Measurements from ENCODE around the gene SMIM35. TPM values are rescaled to one million over a fixed set of nuclear protein-coding genes. Genes with fewer than 3 reads are reported as not detected.
A peak's percentile ranks its signal among the peaks of the same experiment; 100 is the strongest.

SMIM35 gene
- total RNA-seq, 1 experiment from 2014 or later, result not detected

- no peak for TF ChIP-seq EZH2phosphoT487 (IDR thresholded peaks at IDR 0.05; ENCODE audit: borderline replicate concordance, low read length)
- TF ChIP-seq, protein P1, sequence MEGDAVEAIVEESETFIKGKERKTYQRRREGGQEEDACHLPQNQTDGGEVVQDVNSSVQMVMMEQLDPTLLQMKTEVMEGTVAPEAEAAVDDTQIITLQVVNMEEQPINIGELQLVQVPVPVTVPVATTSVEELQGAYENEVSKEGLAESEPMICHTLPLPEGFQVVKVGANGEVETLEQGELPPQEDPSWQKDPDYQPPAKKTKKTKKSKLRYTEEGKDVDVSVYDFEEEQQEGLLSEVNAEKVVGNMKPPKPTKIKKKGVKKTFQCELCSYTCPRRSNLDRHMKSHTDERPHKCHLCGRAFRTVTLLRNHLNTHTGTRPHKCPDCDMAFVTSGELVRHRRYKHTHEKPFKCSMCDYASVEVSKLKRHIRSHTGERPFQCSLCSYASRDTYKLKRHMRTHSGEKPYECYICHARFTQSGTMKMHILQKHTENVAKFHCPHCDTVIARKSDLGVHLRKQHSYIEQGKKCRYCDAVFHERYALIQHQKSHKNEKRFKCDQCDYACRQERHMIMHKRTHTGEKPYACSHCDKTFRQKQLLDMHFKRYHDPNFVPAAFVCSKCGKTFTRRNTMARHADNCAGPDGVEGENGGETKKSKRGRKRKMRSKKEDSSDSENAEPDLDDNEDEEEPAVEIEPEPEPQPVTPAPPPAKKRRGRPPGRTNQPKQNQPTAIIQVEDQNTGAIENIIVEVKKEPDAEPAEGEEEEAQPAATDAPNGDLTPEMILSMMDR (conservative IDR thresholded peaks at IDR 0.05; ENCODE audit: low read depth, low read length), result no peak
- TF ChIP-seq EZH2 (IDR thresholded peaks at IDR 0.05; ENCODE audit: low read length, unreplicated experiment), result no peak
- no peak overlapping the region for H3K27ac ChIP-seq (ENCODE audit: low read length)
- CTCF ChIA-PET, result no interaction called here
These were observed 116.3 kb downstream of the SMIM35 start for GRCh38 chr11:117970400-117971024.

DNA sequence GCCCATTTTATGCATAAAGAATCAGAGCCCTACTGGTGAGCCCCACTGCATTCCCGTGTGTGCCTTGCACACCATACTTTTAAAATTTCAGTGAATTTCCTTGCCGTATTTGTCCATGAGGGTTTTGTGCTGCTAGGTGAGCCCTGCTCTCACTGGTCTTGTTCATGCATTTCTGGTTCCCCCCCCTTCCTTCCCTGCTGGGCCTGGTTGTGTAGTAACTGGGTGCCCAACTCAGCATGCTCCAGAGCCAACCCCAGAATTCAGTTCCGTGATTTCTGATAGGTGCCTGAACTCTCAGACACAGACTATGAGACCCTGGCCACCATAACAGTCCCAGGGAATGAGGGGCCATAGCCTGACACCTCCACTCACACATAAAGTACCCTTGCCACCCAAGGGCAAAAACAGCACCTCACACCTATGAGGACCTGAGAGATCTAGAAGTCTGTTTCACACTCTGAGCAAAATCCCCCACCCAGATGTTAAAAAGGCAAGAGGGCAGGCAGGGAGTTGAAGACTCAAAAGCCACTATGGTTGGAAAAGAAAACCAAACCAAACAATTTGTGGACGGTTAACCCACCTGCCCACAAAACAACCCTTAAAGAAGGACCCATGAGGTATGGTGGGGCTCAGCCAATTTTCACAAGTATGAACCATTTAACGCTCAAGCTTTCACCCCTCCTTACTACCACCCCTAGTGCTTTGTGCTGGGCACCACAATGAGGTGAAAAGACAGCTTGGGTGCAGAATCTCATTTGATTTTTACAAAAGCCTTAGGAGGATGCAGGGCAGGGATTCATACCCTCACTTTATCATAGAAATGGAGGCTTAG lies 117.4 kb downstream of the SMIM35 start:
- no peak overlapping the region for H3K27ac ChIP-seq (ENCODE audit: low read length)
- H3K4me2 ChIP-seq (ENCODE audit: low read length), result no peak overlapping the region

More at GRCh38 chr11:117970400-117971024, 116.3 kb downstream of the SMIM35 start:
- peak; percentile 46 for DNase-seq
- no peaks in the 10 kb centered on the region for H3F3A ChIP-seq (ENCODE audit: low read length, unreplicated experiment)
- BruUV-seq (replicated peaks), result no TSS peak
- no peaks in the 10 kb centered on the region for H3K9me2 ChIP-seq (replicated peaks; ENCODE audit: low read length)
- no peaks in the 10 kb centered on the region for H3K36me3 ChIP-seq (ENCODE audit: low read depth, low read length)
- H4K20me1 ChIP-seq (ENCODE audit: low read length), result no peaks in the 10 kb centered on the region
- peak; percentile 22; the same call in 1 of the 2 replicates for ATAC-seq
- H3K9me3 ChIP-seq (ENCODE audit: low read length), result no peaks in the 10 kb centered on the region
- intact Hi-C loops (cut with micrococcal nuclease), result no loop called here
- H3K4me2 ChIP-seq (ENCODE audit: low read length), result no peak overlapping the region
- no peak overlapping the region for H2AFZ ChIP-seq (ENCODE audit: low read length)
- H3K9ac ChIP-seq (ENCODE audit: low read length), result no peak overlapping the region
- POLR2A ChIA-PET (ENCODE audit: unreplicated experiment), result no interaction called here
- no peaks in the 10 kb centered on the region; the same call in 1 of the 2 replicates for H3K4me1 ChIP-seq (ENCODE audit: insufficient read depth, low read length)
- H3K4me3 ChIP-seq (ENCODE audit: low read length), result no peak overlapping the region
- H3K27me3 ChIP-seq (ENCODE audit: low read length), result peaks cover 67% of the 10 kb centered on the region
- H3K79me2 ChIP-seq (ENCODE audit: low read length), result no peaks in the 10 kb centered on the region

More for the DNA sequence above, 117.4 kb downstream of the SMIM35 start:
- Histone ChIP-seq H3K9ac (ENCODE audit: low read length) (no peak overlapping the region), H4K20me1 (ENCODE audit: low read length) (no peaks in the 10 kb centered on the region), H3K9me2 (replicated peaks; ENCODE audit: low read length) (no peaks in the 10 kb centered on the region), H3K79me2 (ENCODE audit: low read length) (no peaks in the 10 kb centered on the region), H3K4me1 (ENCODE audit: insufficient read depth, low read length) (no peaks in the 10 kb centered on the region; the same call in 1 of the 2 replicates), H3K36me3 (ENCODE audit: low read depth, low read length) (no peaks in the 10 kb centered on the region), H3K27me3 (ENCODE audit: low read length) (peaks cover 69% of the 10 kb centered on the region), H3K4me3 (ENCODE audit: low read length) (no peak overlapping the region), H2AFZ (ENCODE audit: low read length) (no peak overlapping the region), H3K9me3 (ENCODE audit: low read length) (no peaks in the 10 kb centered on the region), H3F3A (ENCODE audit: low read length, unreplicated experiment) (no peaks in the 10 kb centered on the region)
- ChIA-PET CTCF (no interaction called here), POLR2A (ENCODE audit: unreplicated experiment) (no interaction called here)
- intact Hi-C loops (cut with micrococcal nuclease), result no loop called here
- ATAC-seq, result no peak
- TF ChIP-seq, protein P1 (conservative IDR thresholded peaks at IDR 0.05; ENCODE audit: low read depth, low read length), result no peak
- TF ChIP-seq EZH2 (IDR thresholded peaks at IDR 0.05; ENCODE audit: low read length, unreplicated experiment), result no peak
- TF ChIP-seq EZH2phosphoT487 (IDR thresholded peaks at IDR 0.05; ENCODE audit: borderline replicate concordance, low read length), result no peak
- no peak for DNase-seq
- no TSS peak for BruUV-seq (replicated peaks)

Measured in PC-3 (cell line).